ENCODE measurements around the gene ACTR3.
"Not testable (repeated sequence)": the region's sequence is repeated elsewhere in the genome, so short reads cannot be mapped to it uniquely, and the experiment has no call there.

- TF ChIP-seq, protein P1, sequence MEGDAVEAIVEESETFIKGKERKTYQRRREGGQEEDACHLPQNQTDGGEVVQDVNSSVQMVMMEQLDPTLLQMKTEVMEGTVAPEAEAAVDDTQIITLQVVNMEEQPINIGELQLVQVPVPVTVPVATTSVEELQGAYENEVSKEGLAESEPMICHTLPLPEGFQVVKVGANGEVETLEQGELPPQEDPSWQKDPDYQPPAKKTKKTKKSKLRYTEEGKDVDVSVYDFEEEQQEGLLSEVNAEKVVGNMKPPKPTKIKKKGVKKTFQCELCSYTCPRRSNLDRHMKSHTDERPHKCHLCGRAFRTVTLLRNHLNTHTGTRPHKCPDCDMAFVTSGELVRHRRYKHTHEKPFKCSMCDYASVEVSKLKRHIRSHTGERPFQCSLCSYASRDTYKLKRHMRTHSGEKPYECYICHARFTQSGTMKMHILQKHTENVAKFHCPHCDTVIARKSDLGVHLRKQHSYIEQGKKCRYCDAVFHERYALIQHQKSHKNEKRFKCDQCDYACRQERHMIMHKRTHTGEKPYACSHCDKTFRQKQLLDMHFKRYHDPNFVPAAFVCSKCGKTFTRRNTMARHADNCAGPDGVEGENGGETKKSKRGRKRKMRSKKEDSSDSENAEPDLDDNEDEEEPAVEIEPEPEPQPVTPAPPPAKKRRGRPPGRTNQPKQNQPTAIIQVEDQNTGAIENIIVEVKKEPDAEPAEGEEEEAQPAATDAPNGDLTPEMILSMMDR (IDR thresholded peaks at IDR 0.05): not testable (repeated sequence)
- not testable (repeated sequence) for TF ChIP-seq POLR2A (IDR thresholded peaks at IDR 0.05)
These were observed 61.0 kb downstream of the ACTR3 start for GRCh38 chr2:113950906-113951305.

All from testis (tissue), 2 donors.